ENCODE data around the gene TNNT1. TPM values are rescaled to one million over a fixed set of nuclear protein-coding genes. Genes with fewer than 3 reads are reported as not detected.

Gene TNNT1, protein sequence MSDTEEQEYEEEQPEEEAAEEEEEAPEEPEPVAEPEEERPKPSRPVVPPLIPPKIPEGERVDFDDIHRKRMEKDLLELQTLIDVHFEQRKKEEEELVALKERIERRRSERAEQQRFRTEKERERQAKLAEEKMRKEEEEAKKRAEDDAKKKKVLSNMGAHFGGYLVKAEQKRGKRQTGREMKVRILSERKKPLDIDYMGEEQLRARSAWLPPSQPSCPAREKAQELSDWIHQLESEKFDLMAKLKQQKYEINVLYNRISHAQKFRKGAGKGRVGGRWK
- 100 to 1,000 TPM in 11 of 12 donors, not detected in 1; 436 to 957 (median 725) TPM for polyA plus RNA-seq (ENCODE audit: insufficient read length in 12 of 12)
- long read RNA-seq, donor 1: 0 reads
- long read RNA-seq, donor 2, transcript TNNT1-217 (8 exons, 721 nt): major isoform, 9 of 251 reads
- long read RNA-seq, donor 2, transcript TNNT1-214 (6 exons, 529 nt): minor isoform, 5 of 251 reads
- long read RNA-seq, donor 2, partial matches to known transcripts: 70 of 251 reads
- long read RNA-seq, donor 2, other reads (novel, unspliced or antisense): 164 of 251 reads
- long read RNA-seq, donor 3, transcript TNNT1-217 (8 exons, 721 nt): major isoform, 14 of 283 reads
- long read RNA-seq, donor 3, transcript TNNT1-214 (6 exons, 529 nt): minor isoform, 7 of 283 reads
- long read RNA-seq, donor 3, partial matches to known transcripts: 151 of 283 reads
- long read RNA-seq, donor 3, other reads (novel, unspliced or antisense): 108 of 283 reads
- long read RNA-seq, donor 4, transcript TNNT1-217 (8 exons, 721 nt): major isoform, 6 of 143 reads
- long read RNA-seq, donor 4, partial matches to known transcripts: 87 of 143 reads
- long read RNA-seq, donor 4, other reads (novel, unspliced or antisense): 48 of 143 reads
- long read RNA-seq, donor 5, transcript TNNT1-217 (8 exons, 721 nt): major isoform, 14 of 717 reads
- long read RNA-seq, donor 5, transcript TNNT1-214 (6 exons, 529 nt): minor isoform, 6 of 717 reads
- long read RNA-seq, donor 5, partial matches to known transcripts: 328 of 717 reads
- long read RNA-seq, donor 5, other reads (novel, unspliced or antisense): 365 of 717 reads
- long read RNA-seq, donor 6, transcript TNNT1-217 (8 exons, 721 nt): major isoform, 11 of 294 reads
- long read RNA-seq, donor 6, partial matches to known transcripts: 171 of 294 reads
- long read RNA-seq, donor 6, other reads (novel, unspliced or antisense): 104 of 294 reads
- long read RNA-seq, donor 7, transcript TNNT1-214 (6 exons, 529 nt): major isoform, 6 of 227 reads
- long read RNA-seq, donor 7, partial matches to known transcripts: 108 of 227 reads
- long read RNA-seq, donor 7, other reads (novel, unspliced or antisense): 106 of 227 reads
- long read RNA-seq, donor 8, transcript TNNT1-217 (8 exons, 721 nt): major isoform, 13 of 589 reads
- long read RNA-seq, donor 8, transcript TNNT1-214 (6 exons, 529 nt): minor isoform, 6 of 589 reads
- long read RNA-seq, donor 8, partial matches to known transcripts: 270 of 589 reads
- long read RNA-seq, donor 8, other reads (novel, unspliced or antisense): 297 of 589 reads
- long read RNA-seq, donor 9, transcript TNNT1-217 (8 exons, 721 nt): major isoform, 14 of 245 reads
- long read RNA-seq, donor 9, partial matches to known transcripts: 131 of 245 reads
- long read RNA-seq, donor 9, other reads (novel, unspliced or antisense): 96 of 245 reads
- long read RNA-seq, donor 10, transcript TNNT1-217 (8 exons, 721 nt): major isoform, 5 of 324 reads
- long read RNA-seq, donor 10, partial matches to known transcripts: 155 of 324 reads
- long read RNA-seq, donor 10, other reads (novel, unspliced or antisense): 162 of 324 reads
- long read RNA-seq, donor 11, transcript TNNT1-214 (6 exons, 529 nt): minor isoform, 11 of 636 reads
- long read RNA-seq, donor 11, transcript TNNT1-217 (8 exons, 721 nt): major isoform, 19 of 636 reads
- long read RNA-seq, donor 11, partial matches to known transcripts: 305 of 636 reads
- long read RNA-seq, donor 11, other reads (novel, unspliced or antisense): 301 of 636 reads

DNA sequence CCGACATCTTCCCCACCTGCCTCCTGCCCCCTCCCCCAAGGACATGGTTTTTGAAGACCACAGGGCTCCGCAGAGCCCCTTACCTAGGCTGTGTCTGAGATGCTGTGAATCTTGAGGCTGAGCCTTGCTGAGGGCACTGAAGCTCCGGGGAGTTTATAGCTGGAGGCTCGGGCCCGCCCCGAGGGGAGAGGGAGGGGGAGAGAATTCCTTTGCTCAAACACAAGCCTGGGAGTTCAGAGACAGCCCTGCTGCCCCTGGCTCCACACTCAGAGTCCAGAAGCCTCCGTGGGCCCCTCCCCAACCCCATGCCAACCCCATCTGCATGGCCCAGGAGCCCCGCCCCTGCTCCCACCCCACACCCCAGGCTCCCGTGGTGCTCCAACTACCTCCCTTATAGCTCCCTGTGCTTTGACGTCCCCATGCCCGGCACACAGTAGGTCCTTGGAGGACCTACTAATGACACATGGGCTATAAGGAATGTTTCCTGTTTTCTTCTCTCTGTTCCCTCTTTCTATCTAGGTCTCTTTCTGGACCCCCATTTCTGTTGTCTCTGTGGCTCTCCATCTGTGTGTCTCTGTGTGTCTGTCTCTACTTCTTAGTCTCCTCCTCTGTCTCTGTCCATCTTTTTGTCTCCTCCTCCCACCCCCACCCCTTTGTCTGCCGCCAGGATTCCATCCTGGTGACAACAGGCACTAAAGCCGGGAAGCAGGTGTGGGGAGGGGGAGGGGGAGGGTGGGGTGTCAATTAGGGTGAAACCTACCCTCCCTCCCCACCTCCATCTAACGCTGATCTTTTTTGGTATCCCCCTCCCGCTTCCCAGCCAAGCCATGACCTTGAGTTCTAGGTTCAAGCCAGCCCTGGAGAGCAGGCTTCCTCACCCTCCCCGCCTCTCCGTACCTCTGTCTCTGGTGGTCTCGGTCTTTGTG is at the start of gene TNNT1:
Gene TNNT1 (minus strand): TSS at position 129 of the 926 bp plus-strand sequence. CDS start 2,049 bp downstream, outside the sequence.
- no peak for DNase-seq

DNA sequence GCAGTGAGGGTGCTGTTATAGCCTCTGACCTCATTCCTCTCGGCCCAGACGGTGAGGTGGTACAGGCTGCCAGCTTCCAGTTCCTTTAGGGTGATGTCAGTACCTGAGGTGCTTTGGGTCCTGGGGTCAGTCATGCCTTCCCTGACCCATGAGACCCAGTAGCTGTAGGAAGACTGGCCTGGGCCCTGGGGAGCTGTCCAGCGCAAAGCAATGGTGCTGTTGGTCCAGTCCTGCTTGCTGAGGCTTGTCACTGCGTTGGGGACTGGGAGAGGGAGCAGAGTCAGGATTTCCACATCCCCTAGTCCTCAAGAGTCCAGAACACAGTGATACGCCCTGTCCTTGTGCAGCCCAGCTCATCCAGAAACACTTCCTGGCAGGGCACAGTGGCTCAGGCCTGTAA is 49.6 kb upstream of the TNNT1 start:
- no peak for DNase-seq

DNA sequence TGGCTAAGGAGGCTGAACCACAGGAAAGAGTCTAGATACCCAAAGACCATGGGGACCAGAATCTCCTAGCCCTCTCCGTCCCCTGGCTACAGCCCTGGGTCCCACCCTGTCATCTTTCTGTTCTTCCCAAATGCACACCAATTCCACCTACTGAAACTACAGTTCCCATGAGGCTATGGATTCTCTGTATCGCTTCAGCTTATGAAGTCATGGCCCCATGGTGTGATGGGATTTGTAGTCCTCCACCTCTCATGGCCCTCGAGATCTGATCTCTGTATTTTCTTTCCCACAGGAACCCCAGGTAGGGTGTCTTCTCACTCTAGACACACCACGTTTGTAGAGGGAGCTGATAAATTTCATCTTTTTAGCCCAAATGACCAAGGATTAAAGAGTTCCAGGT is 48.5 kb upstream of the TNNT1 start:
- no peak for DNase-seq

DNA sequence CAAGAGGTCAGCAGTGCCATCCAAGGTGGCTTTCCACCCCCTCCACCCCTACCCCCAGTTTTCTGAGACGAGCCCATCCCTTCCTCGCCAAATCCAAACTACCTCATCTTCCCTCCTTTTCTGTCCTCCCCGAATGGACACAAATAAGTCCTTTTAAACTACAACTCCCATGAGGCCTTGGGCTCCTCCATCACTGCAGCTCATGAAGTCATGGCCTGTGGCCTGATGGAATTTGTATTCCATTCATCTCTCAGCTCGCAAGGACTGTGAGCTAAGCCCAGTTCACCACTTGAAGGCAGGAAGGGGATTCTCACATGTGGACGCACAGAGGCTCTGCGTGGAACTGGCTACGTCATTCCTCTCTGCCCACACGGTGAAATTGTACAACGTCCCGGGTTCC is 47.8 kb upstream of the TNNT1 start:
- no peak for DNase-seq

DNA sequence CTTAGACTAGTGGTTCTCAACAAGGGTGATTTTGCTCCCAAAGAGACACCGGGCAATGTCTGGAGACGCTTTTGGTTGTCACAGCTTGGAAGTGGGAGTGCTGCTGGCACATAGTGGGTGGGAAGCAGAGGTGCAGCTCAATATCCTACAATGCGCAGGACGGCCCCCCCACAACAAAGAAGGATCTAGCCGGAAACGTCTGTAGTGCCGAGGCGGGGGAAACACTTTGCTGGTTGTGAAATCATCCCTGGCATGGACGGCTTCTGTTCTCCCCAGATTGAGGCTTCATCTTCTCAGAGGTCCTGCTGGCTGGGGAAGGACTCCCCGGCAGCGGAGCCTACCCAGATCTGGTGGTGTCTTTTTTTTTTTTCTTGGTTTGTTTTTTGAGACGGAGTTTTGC is 44.5 kb upstream of the TNNT1 start:
- DNase-seq: no peak

DNA sequence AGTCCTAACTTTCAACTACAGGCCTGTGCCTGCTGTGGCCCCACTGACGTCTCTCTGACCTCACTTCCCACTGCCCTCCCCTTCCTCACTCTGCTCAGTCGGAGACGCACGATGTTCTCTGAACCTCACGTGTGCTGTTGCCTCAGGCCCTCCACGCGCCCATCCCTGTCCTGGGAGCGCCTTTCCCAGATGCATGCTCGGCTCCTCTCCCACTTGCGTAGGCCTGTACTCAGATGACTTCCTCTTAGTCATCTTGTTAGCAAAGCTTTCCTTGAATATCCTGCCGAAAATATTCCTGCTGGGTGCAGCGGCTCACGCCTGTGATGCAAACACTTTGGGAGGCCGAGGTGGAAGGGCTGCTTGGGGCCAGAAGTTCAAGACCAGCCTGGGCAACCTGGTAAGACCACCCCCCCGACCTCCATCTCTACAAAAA is 40.4 kb upstream of the TNNT1 start:
- no peak for DNase-seq

DNA sequence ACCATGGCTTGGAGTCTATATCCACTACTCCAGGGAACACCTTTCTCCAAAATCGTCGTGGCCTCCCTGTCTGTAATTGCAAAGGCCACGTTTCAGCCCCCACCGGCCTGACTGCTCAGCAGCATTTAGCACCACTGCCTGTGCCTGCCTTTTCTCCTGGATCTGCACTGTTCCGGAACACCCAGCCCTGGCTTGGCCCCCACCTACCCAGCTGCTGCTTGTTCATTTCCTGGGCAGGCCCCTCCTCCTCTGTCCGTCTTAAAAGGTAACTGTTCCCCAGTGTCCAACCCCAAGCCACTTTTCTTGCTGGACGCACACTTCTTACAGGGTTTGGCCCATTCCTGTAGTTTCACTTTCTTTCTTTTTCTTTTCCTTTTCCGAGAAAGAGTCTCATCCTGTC is 39.6 kb upstream of the TNNT1 start:
- no peak for DNase-seq

DNA sequence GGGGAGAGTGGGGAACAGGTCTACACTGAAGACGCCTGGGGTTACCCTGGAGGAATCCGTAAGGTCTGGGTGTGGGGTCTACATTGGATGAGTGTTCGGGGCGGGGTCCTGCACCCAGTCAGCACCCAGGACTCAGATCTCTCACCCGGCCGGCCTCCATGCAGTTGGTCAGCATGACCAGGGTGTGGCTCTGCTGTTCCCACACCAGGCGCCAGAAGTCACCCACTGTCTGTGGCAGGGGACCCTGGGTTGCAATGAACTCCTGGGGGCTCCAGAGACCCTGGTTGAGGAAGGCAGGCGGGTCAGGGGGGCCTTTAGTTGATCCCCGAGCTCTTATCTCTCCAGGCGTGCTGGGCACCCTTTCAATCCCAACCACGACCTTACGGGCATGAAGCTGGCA is 37.1 kb upstream of the TNNT1 start:
- DNase-seq: no peak

DNA sequence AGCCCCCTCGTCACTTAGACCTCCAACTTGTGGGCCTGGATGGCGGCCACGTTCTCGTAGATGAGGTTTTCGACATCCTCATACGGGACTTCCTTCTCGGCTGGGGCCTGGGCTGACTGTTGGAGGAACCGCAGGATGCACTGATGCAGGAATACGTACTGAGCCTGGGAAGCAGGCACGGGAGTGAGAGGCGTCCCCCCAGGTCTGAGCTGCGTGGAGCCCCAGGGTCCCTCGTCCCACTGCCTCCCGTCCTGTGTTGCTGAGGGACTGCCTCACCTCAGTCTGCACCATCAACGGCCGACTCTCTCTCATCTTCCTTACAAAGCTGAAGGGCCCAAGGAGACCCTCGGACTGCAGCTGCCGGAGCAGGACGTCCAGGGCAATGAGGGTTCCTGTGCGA is 32.7 kb upstream of the TNNT1 start:
- no peak for DNase-seq

DNA sequence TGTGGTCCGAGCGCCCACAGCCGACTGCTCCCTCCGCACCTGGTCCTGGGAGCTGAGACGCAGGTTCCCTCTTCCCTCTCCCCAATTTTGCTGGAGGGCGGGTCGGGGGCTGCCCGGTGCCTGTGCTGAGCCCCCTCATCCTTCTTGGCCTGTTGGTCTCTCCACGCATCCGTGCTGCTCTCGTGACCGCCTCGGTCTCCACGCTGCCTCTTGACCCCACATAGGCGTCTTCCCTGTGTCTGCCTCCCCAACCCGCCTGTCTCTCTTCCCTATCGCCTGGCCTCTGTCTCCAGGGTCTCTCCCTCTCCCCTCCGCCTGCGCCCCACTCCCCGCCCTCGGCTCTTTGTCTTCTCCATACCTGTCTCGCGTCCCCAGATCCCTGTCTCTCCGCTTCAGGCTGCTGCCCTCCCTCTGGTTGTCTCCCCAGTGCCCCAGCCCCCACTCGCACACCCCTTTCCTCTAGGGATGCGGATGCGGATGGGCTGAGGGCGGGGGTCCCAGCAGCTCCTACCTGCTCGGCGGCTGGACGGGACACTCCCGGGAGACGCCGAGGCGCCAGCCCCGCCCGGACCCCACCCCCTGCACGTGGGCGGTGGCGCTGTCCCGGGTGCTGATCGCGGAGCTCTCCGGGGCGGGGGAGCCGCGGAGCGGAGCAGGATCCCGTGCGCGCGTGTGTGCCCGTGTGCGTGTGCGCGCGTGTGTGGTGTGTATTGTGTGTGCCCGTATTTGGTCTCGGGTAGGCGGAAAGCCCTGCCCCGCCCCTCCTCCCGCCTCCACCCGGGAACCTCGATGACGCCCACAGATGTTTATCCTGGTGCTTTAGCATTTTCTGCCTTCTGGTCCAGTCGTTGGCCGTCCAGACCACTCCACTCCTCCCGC is 30.8 kb upstream of the TNNT1 start, which contains the start of gene SYT5:
Gene SYT5 (minus strand): TSS at position 684 of the 879 bp plus-strand sequence. CDS start 1,248 bp downstream, outside the sequence.
- no peak for DNase-seq

DNA sequence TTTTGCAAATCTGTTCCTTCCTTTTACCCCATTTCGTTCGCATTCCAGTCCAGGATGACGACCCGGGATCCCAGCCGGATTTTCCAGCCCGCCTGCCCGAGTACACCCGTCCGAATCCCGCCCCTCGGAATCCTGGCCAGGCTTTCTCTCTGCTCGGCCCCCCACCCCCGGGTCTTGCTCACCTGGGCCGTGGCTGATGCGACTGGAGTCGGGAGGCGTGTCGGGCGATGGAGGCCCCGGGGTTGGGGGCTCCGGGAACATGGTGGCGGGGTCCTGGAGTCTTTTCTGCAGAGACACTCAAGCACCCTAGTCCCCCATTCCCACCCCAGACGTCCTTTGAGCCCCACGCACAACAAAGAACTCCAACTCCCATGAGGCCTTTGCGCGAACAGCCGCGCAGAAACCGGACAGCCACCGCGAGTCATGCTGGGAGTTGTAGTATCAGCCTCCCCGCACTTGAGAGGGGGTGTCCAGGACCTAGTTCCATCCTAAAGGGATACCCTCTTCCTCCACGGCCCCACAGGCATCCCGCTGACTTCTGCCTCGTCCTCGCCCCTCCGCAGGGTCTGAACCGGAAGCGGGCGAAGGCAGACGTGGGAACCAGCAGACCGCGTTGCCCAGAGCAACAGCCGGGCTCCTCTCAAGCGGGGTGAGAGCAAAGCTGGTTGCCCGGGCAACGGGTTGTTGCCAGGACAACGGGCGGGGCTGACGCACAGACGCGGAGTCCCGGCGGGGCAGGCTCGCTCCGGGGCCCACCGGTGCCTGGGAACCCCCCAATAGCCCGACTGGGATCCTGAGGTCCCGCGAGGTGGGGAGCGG is 30.0 kb upstream of the TNNT1 start:
- peak; percentile 43 for DNase-seq

DNA sequence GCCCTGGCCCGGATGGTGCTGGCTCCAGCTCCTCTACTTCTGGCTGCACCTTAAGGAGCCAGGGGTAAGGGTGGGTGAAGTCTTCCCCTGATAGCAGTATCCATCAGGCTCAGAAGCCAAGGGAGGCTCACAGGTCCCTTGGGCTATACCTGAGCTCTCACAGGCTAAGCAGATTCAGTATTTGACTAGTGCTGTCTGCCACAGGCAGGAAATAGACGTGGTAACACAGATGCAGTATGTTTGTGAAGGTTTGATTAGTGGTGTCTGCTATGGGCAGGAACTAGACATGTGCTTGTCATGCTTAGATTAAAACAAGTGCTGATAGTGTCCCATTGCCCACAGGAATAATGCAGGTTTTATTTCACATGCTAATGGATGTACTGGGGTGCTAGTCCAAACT is 27.1 kb upstream of the TNNT1 start:
- DNase-seq: no peak

DNA sequence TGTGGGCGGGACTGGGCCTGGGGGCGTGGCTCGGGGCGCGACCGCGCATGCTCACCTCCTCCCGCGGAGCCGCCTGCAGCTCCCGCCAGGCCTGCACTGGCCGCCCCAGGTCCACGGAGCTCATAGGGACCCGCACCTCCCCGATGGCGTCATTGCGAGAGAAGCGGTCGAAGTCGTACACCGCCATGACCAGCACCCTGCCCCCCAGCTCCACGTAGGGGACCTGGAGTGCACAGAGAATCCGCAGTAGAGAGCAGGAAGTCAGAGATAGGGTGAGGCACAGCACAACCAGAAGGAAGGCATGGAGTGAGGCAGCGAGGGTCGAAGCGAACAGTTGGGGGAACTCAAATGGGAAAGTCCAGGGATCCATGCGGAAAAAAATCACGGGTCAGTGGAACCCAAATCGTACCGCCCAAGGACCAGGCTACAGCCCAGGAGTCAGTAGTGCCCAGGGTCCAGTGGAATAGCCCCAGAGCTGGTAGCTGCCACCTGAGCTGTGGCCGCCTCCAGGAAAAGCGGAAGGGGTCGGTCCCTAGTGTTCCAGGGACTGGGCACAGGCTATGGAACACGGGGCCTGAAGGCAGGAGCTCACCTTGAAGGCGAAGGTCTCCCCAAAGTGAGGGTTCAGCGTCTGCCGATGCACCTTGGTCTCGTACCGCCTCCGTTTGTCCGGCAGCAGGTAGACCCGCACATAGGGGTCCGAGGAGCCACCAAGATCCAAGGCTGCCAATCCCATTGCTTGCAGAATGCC is 26.3 kb upstream of the TNNT1 start:
- DNase-seq: no peak

DNA sequence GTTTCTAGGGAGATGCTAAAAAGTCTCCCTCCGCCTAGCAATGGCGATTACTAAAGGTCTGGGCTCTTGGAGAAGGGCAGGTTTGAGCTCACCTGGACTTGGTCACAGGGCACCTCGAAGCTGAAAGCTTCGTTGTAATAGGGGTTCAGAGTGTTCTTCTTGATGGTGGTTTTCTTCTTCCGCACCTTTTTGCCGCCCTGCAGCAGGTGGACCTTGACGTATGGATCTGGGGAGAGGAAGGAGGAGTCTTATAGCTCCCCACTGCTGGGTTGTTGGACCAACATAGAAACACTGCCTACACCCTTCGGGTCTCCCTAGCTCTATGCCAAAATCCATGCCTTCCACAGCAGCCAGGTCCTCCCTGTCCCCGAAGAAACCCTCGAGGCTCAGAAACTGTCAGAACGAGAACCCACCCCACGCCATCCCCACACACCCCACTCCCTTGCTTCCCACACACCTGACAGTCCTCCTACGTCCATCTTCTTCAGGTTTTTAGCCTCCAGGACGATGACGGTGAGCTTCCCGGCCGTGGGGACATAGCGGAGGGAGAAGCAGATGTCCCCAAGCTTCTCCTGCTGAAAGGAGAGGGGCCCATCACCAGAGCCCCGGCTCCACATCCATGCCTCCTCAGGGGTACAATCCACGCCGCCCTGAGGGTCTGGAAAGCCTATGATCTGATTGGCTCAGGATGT is 25.6 kb upstream of the TNNT1 start:
- DNase-seq: no peak

DNA sequence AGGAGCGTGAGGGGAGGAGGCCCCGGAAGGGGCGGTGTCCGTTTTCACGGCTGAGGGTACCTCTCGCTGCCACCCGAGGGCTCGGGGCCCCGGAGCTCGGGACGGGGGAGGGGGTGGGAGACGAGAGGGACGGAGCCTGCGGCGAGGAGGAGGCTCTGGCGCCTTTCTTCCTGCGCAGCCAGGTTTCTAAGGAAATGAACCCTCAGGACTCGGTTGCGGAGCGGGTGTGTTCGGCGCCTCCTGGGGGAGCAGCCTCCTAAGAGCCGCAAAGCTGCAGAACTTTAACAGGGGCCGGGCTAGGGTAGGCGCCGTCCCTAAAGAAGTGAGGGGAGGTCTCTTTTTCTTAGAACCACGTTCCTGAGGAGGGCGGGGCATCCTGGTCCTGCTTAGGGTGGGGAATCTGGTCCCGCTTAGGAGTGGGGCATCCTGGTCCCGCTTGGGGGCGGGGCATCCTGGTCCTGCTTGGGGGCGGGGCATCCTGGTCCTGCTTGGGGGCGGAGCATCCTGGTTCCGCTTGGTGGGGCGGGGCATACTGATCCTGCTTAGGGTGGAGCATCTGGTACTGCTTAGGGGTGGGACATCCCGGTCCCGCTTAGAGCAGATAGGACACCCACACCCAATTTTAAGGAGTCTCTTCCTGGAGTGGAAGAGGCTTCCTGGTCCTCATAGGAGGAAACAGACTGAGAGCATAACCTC is 24.9 kb upstream of the TNNT1 start:
- no peak for DNase-seq

Measured in muscle of arm (tissue), 14 donors.